LNCAP (cell line): ENCODE data around the gene SLC2A13.

Experiments
- TF ChIP-seq, protein P1 (sequence below): fragments of 450-650 bp; IDR thresholded peaks from 2 replicates; pipeline ENCODE4 v1.5.1; 2017; ENCODE audit warnings: mild to moderate bottlenecking

The SLC2A13 gene

DNA sequence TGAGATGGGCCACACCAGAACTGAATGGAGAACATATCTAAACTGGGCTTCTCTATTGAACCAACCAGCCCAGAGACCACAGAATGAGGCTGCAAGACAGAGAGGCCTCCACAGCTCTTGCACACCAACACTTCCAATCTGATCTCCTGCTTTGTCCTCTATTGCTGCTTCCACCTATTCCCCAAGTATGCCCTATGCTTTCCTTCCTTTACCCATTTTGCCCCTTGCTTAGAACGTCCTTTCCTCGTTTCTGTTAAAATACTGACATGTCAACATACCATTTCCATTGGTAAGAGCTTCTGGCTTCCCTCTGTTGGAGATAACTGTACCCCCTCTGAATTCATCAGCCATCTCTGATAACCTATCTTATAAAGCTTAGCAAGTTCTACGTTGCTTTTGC, 2.8 kb downstream of the SLC2A13 start:
- TF ChIP-seq, protein P1, sequence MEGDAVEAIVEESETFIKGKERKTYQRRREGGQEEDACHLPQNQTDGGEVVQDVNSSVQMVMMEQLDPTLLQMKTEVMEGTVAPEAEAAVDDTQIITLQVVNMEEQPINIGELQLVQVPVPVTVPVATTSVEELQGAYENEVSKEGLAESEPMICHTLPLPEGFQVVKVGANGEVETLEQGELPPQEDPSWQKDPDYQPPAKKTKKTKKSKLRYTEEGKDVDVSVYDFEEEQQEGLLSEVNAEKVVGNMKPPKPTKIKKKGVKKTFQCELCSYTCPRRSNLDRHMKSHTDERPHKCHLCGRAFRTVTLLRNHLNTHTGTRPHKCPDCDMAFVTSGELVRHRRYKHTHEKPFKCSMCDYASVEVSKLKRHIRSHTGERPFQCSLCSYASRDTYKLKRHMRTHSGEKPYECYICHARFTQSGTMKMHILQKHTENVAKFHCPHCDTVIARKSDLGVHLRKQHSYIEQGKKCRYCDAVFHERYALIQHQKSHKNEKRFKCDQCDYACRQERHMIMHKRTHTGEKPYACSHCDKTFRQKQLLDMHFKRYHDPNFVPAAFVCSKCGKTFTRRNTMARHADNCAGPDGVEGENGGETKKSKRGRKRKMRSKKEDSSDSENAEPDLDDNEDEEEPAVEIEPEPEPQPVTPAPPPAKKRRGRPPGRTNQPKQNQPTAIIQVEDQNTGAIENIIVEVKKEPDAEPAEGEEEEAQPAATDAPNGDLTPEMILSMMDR: no peak

DNA sequence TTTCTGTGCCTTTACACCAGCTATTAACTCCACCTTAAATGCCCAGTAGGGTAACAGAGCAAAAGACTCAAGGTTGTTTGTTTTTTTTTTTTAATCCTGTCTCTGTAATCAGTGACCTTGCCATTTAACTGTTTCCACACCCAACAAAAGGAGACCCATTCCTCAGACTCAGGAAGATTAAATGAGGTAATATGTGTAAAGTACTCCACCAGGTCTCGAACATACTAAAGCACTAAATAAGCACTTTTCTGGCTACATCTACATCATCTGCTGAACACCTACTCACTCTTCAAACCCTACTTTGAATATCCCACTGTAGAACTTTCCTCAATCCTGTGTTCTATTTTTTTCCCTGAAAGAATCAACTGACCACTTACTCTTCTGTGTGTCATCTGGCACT, 4.1 kb downstream of the SLC2A13 start:
- TF ChIP-seq, protein P1: no peak

DNA sequence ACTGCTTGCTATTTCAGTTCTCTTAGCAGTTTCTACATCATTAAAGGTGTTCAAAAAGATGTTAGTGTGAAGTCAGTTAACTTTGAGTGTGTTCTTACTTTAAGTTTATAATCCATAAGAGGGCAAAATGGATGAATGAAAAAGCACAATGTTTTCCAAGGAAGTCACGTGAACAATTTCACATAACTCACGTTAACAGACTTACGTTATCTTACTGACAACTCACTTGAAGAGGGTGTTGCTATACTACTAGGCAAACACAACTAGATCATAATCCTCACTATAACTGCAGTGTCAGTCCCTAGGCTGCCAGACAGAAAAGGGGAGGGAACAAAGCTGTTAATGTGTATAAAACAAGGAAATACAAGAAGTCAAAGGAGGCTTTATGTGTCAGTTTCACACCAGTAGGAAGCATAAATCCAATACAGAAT, 6.4 kb downstream of the SLC2A13 start:
- TF ChIP-seq, protein P1: no peak

DNA sequence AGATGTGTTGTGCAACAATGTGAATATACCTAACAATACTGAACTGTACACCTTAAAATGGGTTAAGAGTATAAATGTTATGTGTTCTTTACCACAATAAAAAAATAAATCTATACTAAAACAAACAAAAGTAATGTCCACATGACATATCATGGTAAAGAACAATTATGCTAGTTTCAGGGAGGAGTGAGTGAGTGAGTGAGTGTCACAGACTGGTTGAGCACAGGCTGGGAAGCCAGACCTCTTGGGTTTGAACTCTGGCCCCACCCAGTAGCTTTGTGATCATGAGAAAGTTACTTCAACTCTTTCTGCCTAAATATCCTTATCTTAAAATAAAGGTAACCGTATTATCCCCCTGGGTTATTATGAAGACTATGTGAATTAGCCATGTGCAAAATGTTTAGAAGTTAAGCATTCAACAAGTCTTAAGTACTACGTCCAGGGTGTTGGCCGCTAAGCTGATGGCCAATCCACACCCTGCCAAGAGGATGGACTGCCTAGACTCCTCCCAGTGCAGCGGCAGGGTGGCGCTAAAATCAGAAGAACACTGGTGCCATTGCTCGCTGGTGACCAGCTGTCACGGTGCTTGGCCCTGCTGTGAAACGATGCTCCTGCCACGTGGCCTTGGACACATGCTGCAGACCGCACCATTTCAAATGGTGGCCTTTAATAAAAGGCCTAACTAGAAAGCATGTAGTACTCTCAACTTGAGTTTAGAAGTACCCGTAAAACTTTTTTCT, 7.3 kb downstream of the SLC2A13 start:
- TF ChIP-seq, protein P1: no peak

DNA sequence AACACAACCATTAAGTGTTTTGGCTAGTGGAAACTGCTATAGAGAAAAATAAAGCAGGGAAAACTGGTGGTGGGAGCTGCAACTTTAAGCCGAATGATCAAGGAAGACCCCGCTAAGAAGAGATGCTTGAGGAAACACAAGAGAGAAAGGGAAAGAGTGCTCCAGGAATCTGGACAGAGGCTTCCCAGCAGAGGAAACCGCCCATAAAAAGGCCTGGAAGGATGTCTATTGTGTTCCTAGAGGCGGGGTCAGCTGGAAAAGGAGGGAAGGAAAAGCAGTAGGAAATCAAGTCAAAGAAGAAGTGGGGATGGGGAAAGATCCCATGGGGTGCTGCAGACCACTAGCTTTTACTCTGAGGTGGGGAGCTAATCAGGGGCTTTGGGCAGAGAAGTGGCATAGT, 12.4 kb downstream of the SLC2A13 start:
- TF ChIP-seq, protein P1: no peak

DNA sequence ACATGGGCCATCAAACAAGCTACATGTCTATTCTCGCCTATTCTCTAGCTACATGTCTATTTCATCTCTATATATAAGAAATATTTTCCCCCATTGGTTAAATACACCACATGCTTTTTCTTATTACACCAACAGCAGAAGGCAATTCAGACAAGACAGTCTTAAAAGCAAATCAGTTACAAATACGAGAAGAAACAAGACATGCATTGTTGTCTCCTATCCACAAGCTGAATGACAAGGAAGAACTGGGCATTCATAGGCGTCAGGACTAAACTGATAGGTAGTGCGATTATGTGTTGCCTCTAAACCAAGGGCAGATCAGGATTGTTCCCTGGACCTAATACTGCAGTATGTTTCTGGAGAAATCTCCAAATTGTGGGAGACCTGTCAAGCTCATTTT, 19.4 kb downstream of the SLC2A13 start:
- TF ChIP-seq, protein P1: no peak

DNA sequence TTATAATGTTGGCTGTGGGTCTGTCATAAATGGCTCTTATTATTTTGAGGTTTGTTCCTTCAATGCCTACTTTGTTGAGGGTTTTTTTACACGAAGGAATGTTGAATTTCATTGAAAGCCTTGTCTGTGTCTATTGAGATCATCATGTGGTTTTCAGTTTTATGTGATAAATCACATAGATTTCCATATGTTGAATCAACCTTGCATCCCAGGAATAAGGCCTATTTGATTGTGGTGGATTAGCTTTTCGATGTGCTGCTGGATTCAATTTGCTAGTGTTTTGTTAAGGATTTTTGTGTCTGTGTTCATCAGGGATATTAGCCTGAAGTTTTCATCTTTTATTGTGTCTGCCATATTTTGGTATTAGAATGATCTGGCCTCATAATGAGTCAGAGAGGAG, 27.6 kb downstream of the SLC2A13 start:
- TF ChIP-seq, protein P1: no peak

DNA sequence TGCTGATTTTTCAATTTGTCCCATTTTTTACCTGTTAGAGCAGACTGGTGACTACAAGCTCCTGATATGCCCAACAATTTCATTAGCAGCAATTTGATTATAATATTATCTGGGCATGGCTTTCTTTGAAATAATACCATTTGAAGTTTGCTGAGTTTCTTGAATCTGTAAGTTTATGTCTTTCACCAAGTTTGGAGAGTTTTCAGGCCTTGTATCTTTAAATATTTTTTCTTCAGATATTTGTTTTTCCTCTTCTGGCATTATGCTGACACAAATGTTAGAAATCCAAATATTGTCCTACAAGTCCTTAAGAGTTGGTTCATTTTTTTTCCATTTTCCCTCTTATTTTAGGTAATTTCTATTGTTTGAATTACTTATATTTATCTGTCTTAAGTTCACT, 30.4 kb downstream of the SLC2A13 start:
- TF ChIP-seq, protein P1: no peak
